RKO (cell line): ENCODE results near the gene DIAPH1.

Experiments
- DNase-seq: peaks from one replicate; pipeline ENCODE4 v3.0.0-alpha.2; 2016; ENCODE audit warnings: low spot score

DIAPH1 gene

GRCh38 chr5:141639357-141640050, 20.7 kb upstream of the DIAPH1 start:
- DNase-seq: no peak

GRCh38 chr5:141638771-141639170, 20.0 kb upstream of the DIAPH1 start:
- DNase-seq: no peak

DNA sequence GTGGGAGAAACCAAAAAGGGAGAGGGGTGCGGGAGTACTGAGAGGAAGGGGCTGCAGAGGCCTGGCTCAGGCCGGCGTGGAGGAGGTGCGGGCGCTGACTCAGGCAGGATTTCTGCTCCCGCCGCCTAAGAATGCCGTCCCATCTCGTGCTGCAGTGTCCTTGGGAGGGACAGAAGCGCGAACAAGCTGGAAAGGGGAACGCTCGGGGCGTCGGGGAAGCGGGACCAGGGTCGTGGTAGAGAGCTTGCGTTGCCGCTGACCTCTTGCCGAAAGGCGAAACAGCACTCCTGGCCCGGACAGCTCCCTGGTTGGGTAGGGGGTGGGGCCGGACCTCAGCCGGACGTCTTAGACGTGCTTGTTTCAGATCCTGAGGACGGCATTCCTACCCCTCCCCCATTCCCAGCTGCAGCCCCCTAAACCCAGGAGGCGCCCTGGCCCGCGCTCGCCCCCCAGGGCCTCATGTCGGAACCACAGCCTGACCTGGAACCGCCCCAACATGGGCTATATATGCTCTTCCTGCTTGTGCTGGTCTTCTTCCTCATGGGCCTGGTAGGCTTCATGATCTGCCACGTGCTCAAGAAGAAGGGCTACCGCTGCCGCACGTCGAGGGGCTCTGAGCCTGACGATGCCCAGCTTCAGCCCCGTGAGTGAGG, 19.1 kb upstream of the DIAPH1 start:
- peak; percentile 62 for DNase-seq

DNA sequence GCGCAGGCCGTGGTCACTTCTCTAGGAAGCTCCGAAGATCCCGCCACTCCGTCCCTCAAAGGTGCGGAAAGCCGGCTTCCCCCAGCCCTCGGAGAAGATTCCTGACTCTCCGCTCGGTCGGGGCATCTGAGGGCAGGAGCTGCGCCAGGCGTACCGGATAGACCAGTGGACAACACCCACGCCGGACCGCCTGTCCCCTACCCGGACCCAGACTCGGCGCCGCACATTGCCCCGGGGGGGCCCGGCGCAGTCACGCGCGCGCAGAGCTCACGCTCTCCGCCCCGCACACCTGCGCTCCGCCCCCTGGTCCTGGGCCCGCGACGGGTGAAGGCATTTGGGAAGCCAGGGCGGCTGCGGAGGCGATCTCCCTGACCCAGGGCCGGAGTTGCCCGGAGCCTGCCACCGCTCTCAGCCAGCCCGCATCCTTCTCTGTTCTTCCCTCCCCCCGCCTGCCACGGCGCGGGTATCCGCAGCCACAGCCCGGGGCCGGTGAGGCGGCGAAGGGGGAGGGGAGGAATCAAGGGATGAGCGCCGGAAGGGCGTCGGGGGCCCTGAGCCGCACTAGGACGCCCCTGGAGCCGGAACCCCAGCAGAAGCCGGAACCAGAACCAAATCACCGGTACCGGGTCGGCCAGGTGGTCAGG, 18.4 kb upstream of the DIAPH1 start:
- peak; percentile 30 for DNase-seq

DNA sequence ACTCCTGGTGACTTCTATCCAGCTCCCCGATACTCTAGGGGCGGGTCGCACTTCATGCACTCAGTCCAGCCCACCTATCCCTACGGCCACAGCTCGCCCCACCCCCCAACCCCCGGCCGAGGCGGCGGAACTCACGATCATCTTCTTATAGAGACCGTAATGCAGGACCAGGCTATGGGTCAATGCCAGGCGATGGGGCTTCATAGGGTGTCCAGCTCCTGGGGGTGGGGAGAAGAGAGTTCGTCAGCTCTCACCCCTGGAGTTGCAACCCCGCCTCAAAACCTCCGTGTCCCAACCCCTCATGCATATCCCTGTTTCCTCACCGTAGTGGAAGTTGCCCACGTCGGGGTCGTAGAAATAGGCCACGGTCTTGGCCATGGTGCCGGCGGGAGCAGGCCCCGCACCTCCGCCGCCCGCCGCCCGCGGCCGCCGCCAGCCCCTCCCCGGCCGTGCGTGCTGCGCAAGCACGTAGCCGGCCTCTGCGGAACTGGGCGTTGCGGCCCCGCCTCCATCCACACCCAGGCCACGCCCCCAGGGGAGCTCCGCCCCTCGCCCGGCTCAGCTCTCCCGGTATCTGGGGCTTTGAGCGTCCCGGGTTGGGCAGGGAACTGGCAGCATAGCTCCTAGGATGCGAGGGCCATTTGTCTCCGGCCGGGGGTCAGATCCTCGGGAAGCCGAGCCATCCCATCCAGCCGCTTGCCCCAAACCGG, 17.8 kb upstream of the DIAPH1 start, which contains the start of the genes HDAC3 and RELL2:
TSS of gene HDAC3 (minus strand) at position 437 of the 710 bp plus-strand sequence. CDS start at position 378, 59 bp downstream.
TSS of gene RELL2 (plus strand) at position 585 of the 710 bp plus-strand sequence. CDS start 1,229 bp downstream, outside the sequence.
- peak; percentile 91 for DNase-seq

- no peak for DNase-seq
Observed at GRCh38 chr5:141636106-141636412, 17.3 kb upstream of the DIAPH1 start.

DNA sequence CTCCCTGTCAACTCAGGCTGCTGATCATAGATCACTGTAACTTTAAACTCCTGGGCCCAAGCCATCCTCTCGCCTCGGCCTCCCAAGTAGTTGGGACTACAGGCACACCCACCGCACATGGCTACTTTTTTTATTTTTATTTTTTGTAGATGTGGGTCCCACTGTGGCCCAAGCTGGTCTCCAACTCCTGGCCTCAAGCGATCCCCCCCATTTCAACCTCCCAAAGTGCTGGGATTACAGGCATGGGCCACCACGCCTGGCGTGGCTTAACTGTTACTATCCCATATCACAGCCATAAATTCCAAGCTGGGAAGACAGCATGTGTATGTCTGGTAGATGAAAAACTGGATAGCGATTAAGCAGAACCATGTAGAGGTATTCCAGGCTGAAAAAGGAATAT, 16.8 kb upstream of the DIAPH1 start:
- DNase-seq: no peak

GRCh38 chr5:141634720-141635119, 15.9 kb upstream of the DIAPH1 start:
- no peak for DNase-seq

GRCh38 chr5:141633871-141634561, 15.2 kb upstream of the DIAPH1 start:
- no peak for DNase-seq

DNA sequence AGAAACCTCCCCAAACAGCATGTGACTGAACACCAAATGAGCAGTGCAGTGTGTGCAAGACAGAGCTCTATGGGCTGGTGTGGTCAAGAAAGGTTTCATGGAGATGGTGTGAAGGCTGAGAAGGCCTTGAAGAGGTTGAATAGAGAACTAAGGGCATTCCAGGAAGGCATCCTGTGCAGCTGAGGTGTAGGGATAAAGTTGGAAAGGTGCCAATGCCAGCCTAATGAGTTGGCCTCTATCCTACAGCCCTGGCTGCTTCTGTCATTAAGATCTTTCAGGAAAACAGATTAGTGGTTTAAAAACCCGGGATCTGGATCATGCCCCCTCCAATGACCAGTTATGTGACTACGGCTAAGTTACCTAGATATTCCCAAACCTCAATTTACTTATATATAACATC, 13.8 kb upstream of the DIAPH1 start:
- DNase-seq: no peak

DNA sequence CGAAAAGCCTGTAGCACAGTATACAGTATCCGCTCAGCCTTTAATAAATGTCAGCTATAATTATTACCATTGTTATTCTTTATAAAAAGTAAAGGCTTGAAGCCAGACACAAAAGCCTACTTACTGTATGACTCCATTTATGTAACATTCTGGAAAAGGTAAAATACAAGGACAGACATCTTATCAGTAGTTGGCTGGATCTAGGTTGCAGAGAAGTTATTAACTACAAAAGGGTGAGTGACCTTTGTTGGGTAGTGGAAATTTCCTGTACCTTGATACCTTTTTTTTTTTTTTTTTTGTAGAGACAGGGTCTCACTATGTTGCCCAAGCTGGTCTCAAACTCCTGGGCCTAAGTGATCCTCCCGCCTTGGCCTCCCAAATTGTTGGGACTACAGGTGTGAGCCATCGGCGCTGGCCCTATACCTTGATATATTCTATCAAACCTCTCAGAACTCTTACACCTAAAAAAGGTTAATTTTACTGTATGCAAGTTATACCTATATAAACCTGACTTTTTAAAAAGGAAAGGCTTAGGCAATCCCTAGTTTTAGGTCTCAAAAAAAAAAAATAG, 11.9 kb upstream of the DIAPH1 start:
- DNase-seq: no peak

DNA sequence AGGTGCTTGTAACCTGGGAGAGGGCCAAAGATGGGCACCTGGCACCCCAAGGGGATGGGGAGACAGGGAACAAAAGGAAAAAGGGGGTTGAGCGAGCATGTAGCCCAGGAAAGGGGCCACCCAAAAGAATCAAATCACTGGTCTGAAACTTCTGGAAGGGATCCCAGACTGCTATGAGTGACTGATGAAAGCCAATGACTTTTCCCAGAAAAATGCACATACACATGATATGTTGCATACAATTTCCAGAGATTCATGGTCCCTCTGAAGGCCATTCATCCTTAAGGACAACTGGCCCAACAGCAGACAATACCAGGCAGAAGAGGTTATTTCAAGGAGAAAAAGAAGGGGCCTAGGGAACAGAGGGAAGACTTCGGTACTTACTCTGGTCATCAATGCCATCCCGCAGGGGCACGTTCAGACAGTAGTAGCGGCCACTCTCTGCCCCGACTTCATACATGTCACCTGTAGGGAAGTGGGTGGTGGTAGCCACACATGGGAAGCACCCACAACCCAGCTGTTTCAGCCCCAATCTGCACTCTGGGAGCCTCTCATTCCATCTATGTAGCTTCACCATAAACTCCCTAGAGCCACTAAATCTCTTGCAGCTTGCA, 9.5 kb upstream of the DIAPH1 start:
- no peak for DNase-seq

GRCh38 chr5:141623611-141624010, 4.8 kb upstream of the DIAPH1 start:
- DNase-seq: no peak

DNA sequence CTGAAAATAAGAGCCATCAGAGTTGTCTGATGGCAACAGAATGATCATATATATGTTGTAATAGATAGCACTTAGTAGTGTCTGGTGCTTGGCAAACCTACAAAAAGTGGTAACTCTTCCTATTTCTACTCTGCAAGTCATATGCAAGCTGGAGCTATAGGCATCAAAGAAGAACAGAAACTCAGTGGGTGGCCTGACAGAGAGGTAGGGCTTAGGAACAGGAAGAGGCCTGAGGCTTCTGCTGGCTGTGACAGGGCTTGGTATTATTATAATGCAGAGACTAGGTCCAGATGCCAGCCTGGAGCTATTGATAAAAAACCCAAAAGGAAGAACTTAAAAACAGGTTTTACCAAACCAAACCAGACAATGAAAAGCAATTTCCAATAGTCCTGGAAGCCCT, 4.4 kb upstream of the DIAPH1 start:
- DNase-seq: no peak

DNA sequence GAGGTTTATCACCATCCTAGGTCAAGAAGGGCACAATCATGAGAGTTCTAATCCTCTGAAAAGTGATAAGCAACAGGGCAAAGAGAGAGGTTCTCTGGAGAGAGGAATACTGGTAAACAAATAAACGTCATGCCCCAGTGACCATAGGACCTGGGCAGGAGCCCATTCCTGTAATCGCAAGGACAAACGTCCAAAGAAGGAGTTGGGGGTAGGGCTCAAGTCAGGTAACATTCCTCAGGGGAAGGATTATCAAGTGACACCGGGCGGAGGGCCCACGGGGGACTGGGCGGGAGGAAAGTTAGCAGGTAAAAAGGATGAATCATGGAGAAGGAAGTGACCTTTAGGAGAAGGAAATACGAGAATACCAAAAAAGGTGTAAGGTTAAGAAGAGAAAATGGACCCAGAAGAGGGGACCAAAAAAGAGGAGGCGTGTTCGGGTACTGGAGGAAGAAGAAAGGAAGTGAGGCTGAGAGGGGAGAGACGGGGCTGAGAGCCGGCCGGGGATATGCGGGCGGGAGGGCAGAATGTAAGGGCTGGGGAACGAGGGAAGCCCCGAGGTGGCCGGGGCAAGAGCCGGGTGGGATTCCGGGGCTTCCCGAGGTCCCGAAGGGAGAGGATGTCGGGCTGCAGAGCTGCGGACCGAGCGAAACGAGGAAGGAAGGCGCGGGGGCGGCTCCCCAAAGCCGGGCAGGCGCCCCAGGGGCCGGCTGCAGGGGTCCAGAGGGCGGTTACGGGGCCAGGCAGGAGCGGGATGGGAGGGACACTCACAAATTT, 583 bp downstream of the DIAPH1 start:
- DNase-seq: peak; percentile 64

DNA sequence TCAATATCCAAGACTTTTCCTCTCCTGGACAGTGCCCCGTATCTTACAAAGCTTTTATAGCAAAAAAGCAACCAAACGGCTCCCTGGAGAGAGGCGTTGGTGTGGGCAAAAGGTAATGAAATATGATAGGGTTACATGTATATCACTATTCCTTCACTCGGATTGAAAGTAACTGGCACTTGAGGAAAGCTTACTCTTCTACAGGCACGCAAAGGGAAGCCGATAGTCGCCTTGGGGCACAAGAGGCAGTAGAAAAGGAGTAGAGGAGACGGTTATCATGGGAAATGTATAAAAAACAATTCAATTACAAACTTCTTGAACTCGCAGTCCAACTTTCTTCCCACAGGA, 1.1 kb downstream of the DIAPH1 start:
- DNase-seq: peak; percentile 28

DNA sequence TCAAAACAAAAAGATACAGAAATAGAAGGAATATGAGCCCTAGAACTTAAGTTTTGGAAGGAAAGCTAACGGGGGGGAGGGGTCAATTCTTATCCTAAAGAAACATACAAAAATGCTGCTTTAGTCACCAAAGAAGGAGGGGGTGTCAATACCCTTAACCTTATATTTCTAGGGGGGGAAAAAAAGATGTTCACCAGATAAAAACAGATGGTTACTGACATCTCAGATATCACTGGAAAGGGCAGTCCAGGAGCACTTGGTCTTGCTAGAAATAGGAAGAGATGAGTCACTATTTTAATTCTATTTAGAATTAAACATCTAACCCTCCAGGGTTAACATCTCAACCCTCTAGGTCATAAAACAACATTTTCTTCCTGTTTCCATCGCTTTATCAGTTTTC, 1.7 kb downstream of the DIAPH1 start:
- DNase-seq: peak; percentile 43

DNA sequence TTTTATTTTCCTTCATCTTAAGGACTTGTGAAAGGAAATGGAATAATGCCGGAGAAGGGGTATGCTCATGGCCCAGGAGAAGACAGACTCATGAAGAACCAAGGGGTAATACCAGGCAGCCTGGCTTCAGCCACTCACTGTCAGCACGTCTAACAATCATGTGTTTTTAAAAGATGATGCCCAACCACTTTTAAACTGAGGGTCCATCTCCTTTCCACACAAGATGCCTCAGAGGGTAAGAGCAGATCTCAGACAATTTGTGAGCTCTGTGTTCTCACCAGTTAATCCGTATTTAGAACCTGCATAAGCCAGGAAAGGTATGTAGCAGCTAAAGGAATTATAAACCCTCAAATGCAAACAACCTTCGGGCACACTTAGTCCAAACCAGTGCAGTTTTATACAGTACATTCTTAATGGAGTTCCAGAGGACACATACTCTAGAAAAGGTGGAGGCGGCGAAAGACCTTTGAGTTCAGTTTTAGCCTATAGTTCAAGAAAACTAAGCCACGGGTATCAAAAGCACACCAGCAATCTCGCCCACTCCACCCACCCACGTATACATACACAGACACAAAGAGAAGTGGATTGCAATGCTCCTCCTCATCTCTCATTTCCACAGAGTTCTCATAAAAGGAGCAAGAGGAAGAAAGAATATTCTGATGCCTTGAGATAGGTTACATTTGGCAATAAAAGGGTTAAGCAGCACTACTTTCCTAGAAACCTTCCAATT, 2.6 kb downstream of the DIAPH1 start:
- DNase-seq: no peak

GRCh38 chr5:141613344-141613743, 5.5 kb downstream of the DIAPH1 start:
- no peak for DNase-seq

GRCh38 chr5:141611289-141611688, 7.5 kb downstream of the DIAPH1 start:
- DNase-seq: no peak
